Activated T-helper 1 cell treated with Interleukin-2 at 50 U/mL for 16 hours (primary cell): ENCODE measurements around the gene ATG101.
"Not testable (repeated sequence)": the region's sequence is repeated elsewhere in the genome, so short reads cannot be mapped to it uniquely, and the experiment has no call there.

Experiments used
- DNase-seq: peaks from one replicate; pipeline ENCODE4 v3.0.0-alpha.2; 2020; ENCODE audit warnings: low read depth

ATG101 gene

DNA sequence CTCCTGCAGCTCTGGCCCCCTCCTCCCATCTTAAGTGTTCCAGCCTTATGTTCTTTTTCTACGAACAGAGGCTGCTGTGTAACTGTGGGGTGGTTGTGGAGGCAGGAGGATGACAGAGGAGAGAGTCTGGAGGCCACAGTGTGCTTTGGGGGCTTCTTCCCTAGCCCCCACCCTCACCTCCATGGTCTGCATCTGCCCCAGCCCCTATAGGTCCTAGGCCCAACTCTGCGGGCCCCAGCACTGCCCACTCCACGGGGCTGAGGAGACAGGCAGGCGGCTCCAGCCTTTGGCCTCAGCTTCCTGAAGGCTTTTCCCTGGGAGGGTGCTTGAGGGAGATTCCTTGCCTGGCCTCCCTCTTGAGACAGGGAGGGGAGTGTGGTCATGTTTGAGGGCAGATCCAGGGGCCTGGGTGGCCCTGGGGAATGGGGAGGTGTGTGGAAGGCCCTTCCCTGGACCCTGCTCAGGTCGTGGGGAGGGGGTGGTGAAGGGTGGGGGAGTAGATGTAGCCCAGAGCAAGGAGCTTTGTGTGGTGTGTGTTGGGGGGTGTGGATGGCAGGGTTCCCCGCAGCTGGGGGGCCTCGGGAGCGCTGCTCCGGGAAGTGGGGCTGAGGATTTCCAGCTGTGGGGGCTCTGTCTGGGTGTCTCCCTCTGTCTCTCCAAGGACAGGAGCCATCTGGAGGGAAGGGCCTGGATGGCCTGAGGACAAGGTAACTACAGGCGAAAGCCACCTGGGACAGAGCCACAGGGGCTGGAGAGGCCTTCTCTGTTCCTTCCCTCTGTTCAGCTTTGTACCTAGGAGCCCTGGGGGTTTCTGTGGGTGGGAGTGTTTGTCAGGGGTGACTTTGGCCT, 10.8 kb downstream of the ATG101 start:
- no peak for DNase-seq

DNA sequence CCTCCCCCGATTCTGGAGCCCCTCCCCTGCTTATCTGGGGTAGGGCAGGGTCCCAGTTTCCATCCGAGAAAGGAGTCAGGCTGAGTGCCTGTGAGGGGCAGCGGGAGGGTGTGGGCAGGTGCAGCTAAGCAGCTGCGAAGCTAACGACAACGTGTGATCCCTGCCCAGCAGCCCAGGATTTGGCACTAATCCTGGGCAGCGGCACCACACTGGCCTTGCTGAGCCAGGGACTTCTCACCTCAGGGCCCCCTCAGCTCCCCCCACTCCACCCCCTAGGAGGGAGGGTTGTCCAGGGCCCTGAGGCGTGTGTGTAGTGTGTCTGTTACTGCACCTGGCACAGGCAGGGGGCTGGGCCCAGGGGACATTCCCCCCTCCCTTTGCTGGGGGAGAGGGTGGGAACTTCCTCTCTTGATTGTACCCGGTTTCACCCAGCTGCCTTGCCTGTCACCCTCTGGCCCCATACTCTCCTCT, 11.5 kb downstream of the ATG101 start:
- no peak for DNase-seq

DNA sequence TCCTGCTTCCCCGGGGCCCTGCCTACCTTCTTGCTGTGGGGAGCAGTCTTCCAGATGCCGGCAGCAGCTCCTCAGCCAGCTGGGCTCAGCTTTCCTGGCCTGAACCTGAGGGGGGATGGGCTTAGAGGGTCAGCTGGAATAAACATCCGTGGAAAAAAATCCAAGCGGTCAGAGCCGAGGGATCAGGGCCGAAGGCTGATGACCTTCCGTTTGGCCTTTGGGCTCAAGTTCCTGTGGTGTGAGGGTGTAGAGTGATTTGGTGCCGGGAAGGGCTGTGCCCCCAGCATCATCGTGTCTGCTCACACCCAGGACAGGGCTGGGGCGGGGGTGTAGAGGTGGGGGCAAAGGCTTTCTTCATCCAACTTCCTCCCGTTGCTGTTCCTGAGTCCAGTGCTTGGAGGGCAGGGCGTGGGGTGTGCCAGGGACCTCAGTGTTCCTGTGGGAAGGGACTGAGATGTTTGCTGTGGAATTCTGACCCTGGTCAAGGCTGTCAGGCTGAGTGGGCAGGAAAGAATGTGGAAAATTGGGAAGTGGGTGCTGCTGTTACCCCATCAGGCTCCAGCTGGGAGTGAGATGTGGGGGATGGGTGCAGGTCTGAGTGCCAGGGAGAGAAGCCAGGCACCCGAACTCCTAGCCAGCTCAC, 12.4 kb downstream of the ATG101 start:
- DNase-seq = no peak

DNA sequence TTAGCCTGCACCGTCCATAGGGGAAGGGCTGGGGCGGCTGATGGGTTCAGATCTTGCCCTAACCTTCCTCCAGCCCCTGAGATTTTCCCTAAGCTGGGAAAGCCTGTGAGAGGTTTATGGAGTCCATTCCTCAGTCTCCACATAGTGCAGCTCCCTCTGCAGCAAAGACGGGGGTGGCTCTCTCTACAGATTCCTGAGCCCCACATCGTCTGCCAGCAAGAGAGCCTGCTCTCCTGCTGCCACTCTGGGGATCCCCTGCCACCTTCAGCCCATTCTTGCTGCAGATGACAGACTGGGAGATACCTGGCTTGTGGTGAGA, 12.8 kb downstream of the ATG101 start:
- no peak for DNase-seq

DNA sequence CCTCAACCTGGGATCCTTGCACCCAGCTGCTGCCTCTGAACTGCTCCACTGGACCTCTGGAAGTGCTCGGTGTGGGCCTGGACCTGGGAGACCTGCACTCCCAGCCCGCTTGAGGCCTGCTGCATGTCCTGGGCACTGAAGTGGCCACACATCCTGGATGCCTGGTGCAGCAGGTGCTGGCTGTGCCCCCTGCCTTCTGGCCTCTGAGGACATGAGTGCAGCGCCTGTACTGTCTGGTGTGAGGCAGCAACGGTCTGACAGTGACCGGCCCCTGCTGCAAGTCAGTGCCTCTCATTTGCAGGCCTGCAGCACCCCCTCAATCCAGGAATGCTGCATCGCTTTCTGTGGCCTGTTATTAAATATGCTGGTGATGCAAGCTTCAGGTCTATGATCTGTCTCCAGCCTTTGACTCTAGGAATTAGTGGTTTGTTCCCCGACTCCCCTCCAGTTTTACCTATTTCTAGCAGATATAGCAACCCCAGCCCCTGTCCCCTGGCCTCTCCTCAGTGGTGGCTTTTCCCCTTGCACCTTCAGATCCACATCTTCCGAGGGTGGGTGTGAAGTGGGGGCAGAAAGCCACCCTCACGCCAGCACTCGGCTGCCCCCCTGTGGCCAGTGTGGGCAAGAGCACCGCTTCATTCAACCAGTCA, 13.3 kb downstream of the ATG101 start:
- peak; percentile 51 for DNase-seq

DNA sequence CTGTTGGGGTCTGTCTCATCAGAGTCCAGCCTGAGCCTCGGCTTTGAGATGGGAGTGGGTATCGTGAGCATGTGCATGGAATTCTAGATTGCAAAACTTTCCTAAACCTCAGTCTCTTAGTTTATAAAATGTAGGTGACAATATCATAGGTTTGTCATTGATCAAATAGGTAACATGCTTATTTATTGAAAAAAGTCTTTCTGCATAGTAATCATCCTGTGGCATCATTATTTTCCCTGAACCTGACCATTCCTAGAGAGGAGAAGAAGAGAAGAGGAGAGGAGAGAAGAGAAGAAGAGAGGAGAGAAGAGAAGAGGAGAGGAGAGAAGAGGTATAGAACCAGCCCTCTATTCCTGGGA, 13.8 kb downstream of the ATG101 start:
- no peak for DNase-seq

DNA sequence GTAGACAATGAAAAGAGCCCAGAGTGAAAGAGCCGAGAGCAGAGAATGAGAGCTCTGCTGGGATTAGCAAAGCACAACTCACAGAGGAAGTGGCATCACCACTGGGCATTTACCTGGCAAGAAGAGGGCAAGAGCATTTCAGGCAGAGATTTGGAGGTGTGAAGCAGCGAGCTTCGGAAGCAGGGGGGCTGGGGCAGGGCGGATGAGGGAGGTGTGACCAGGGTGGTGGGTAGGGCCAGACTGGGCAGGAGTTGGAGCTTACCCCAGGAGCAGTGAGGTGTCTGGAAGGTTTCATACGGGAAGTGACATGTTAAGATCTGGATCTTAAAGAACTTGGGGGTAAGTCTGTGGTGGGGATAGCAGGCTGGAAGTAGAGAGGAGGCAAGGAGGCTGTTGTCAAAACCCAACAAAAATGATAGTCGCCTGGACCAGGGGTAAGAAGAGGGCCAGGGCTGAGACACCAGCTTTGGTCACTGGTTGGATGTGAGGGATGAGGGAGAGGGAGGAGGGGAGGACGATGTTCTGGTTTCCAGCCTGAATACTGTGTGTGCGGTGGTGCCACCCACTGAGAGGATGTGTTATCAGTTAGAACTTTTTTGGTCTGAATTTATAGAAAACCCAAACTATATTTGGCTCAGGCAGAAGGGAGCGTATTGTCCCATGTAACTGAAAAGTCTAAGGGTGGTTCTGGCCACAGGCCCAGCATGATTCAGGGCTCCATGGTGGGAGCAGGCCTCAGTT, 14.9 kb downstream of the ATG101 start:
- DNase-seq = no peak

DNA sequence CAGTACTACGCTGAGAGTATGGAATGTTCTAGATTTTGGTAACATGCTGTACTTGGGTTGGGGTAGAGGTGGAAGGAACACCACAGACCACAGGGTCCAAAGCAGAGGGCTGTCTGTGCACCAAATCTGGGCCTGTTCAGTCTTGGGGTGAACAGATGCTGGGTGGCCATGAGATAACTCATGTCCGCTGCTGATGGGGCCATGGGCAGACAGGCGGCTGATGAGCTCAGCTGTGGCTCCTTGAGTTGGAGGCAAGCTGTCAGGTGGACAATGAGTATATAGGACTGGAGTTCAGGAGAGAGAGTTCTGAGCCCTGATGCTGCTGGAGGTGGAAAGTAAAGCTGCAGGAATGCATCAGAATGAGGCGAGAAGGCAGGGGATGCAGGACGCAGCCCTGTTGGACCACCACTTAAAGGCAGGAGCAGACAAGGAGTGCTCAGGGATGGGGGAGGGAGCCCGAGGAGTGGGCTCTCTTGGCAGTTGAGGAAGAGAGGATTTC, 16.0 kb downstream of the ATG101 start:
- no peak for DNase-seq

DNA sequence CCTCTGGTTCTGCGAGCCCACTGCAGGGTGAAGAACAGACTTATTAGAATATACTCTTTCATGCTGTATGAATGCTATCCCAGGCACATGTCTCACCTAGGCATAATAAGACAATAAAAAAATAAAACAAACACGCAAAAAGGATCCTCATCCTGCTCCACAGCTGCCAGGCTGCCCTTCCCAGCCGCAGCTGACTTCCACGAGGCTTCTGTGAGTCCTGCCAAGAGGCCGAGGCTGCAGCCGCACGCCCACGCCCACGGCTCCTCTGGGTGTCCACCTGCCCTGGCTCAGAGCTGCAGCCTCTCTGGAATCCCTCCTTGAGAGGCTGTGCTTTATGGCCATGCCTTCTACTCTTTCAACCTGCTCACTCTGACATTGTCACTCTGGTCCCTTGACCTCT, 16.6 kb downstream of the ATG101 start:
- DNase-seq = no peak

DNA sequence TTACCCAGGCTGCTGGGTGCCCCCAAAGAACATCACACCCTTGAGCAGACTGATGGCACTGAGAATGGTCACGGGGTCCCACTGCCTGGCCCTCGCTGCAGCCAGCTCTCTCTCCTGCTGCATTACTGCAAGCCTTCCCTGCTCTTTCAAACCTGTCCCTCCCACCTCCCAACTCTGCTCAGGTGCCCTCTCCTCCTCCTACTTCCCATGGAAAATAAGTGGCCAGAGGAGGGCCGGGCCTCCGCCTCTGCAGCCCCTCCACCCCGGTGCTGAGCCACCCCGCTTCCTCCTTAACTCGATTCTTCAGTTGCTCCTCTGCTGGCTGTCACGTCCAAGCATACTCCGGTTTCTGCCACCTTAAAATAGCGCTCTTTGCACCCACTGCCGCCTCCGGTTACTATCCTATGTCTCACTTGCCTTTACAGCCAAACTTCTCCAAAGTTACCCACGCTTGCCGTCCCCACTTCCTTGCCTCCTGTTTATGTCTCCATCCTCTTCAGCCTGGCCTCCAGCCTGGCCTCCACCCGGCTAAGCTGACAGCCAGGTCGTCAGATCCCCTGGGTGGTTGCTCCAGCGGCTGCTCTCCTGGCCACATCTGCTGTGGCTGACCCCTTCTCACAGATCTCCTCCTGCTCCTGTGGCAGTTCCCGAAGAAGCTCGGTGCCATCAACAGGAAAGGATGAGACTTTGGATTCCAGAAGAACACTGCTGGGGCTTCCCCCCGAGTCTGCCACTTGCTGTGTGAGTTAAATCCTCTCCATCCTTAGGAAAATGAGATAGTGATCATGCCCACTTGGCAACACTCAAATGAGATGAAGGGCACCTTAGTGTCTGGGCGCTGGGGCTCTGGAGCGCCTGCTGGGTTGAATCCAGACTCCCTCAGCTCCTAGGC, 17.4 kb downstream of the ATG101 start:
- DNase-seq = no peak

DNA sequence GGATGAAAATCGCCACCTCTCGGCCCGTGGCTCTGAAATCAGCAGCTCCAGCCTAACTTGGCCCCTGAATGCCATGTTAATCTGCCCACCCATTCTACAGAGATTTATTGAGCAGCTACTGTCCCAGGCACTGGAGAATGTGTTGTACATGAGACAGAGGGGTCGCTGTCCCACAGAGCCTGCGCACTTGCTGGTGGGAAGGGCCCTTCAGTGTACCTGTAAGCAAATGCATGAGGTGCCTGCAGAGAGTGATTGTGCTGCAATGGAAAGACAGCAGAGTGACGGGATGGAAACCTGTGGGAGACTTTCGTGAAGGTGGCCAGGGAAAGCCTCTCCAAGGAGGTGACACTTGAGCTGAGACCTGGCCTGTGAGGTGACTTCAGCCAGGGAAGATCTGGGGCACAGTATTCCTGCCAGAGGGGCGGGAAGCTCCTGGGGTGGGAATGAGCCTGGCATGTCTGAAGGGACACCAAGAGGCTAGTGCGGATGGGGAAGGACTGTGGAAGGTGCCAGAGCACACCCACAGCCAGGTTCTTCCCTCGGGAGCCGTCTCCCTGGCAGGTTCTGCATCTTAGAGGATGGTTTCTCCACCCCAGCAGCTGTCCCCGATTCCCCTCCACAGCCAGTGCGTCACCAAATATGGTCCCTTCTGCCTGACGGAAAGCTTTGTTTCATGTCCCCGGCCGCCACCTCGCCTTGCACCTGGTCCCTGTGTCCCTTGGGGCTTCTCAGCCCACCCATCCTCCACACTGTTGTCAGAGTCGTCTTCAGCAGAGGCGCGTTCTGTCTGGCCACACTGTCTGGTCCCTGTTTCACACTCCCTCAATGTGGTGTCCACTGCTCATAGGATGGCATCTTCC, 18.4 kb downstream of the ATG101 start:
- DNase-seq = no peak

DNA sequence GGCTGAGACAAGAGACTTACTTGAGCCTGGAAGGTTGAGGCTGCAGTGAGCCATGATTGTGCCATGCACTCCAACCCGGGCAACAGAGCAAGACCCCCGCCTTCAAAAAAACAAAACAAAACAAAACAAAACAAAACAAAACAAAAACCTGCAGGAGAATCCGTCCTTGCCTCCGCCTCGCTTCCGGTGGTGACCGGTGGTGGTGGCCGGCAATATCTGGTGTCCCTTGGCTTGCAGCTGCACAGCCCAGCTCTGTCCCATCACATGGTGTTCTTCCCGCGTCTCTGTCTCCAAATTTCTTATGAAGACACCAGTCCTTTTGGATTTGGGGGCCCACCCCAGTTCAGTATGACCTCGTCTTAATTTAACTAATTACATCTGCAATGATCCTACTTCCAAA, 19.7 kb downstream of the ATG101 start:
- DNase-seq = no peak

DNA sequence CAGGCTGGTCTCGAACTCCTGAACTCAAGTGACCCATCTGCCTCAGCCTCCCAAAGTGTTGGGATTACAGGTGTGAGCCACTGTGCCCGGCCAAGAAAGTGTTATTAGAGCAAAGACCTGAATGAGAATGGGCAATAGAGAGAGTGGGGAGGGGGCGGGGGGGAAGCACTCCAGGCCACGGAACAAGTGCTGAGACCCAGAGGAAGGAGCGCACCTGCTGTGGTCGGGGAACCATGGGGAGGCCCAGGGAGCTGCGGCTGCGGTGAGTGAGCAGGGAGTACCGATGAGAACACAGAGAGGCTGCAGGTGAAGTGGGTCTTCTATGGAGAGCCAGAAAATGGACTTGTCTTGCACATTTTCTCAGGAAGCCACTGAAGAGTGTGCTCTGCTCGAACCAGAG, 20.5 kb downstream of the ATG101 start:
- no peak for DNase-seq

DNA sequence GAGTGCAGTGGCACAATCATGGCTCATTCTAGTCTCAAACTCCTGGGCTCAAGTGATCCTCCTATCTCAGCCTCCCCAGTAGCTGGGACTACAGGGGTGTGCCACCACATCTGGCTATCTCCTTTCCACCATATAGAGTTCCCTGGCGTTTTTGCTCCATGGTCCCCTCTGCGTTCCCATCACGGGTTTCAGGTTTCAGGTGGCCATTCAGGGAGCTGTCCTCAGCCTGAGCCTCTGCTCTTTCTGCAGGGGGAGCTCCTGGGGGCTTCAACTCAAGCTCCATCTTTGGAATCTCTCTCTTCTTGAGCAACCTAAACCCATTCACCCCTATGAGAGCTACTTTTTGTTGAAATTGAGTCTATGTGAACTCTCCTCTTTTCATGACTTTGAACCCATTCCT, 21.3 kb downstream of the ATG101 start:
- DNase-seq = no peak

DNA sequence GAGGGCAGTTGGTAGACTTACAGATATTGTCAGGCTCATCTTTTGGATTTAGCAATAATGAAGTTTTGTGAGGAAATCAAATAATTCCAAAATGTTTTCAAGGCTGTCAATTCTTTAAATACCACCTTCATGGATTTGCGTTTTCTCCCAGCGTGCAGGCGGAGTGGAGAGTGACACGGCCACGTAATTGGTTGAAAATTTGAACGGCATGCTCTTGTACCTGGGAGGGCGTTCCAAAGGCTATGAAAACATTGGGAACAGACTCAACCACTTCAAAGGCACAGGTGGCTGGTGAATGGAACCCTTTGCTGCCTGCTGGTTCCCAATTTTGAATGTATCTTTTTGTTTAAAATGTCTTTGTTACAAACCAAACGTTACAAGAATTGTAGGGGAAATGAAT, 22.1 kb downstream of the ATG101 start:
- DNase-seq = no peak

DNA sequence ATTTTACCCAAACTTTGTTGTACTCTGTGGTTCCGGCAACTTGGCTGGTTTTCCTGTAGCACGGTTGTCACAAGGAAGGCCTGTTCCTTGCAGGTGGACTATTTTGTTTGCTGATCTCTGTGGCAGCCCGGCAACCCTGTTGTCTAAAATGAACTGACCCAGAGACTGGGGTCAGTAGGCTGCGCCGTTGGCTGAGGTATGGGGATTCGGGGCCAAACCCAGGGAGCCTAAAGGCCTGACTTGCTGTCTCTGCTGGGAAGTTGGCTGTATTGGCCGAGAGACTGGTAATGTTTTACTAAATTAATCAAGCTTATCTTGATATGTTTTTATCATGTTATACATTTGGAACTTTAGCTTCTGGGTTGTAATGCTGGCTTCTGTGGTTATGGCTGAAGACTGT, 23.6 kb downstream of the ATG101 start:
- no peak for DNase-seq

DNA sequence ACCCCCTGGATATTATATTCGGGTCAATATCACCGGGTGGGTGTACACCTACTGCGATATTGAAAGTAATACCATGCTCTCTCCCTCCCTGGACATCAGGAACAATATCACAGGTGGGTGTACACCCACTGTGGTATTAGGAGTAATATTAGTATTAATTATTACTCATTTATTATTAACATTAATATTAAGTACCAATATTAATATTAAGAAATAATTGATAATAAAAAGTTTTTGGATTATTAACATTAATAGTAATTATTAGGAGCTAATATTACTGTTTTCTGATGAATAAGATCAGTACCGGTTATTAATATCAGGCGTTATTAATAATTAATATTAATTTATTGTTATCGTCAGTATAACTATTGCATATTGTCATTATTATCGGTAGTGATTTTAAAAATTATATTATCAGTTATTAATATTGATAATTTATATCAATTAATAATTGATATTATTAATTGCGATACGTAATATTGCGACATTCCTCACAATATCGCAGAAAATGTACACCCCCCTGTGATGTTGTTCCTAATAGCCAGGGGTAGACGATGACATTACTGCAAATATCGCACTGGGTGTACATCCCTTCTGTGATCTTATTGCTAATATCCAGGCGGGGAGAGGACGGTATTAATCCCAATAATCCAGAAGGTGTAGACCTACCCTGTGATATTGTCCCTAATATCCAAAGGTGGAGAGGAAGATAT, 26.7 kb downstream of the ATG101 start:
- no peak for DNase-seq

DNA sequence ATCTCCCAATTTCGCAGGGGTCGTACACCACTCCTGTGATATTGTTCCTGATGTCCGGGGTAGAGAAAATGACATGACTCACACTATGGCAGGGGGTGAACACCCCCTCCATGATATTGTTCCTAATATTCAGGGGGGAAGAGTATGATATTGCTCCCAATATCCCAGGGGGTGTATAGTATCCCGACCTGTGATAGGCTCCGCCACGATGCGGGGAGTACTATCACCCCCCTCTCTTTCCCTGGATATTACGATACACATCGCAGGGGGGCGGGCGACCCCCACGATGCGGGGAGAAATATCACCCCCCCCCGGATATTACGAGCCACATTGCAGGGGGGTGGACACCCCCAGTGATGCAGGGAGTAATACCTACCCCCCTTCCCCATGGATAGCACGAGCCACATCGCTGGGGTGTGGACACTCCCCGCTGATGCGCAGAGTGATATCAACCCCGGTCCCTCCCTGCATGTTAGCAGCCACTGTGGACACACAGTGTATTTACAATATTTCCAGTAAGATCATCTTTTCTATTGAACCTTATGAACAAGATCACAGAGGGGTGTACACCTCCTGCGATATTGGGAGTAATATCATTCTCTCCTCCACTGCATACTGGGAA, 27.4 kb downstream of the ATG101 start:
- DNase-seq = no peak

DNA sequence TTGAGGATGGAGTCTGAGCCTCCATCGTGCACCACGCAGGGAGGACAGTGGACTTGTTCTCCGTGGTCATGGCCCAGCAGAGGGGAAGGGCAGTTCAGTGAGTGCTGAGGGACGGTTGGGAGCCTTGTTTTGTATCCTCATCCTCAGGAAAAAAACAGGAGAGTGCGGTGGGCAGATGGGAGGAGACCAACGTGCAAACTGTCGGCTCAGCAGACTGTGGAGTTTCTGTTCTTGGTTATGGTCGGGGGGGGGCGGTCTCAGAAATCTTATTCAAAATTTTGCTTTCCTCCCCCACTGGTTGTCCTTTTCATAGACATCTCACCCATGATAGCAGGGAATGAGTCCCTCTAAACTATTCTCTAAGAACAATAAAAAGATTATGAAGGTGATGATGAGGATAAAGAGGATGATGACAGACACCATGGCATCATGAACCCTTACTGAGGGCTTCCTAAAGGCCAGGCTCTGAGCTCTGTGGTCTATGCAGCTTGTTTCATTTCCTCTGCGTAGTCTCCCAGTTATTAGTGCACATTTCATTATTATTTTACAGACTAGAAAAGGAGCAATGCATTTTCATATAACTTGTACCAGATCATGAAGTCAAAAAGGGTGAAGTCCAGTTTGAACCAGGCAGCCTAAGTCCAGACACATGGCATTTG, 34.8 kb downstream of the ATG101 start:
- not testable (repeated sequence) for DNase-seq
